Motor neuron (in vitro differentiated cells): ENCODE measurements around the gene FAM78A. TPM values are rescaled to one million over a fixed set of nuclear protein-coding genes. Genes with fewer than 3 reads are reported as not detected.

Source experiments
- ATAC-seq, 8 experiments: fragments of 200-7000 bp; cut with Tn5 transposase; replicated peaks in 6 of 8; 2 replicates each; pipeline ENCODE4 v1.8.0; 2021; ENCODE audit warnings: mild to moderate bottlenecking in 8 of 8, moderate library complexity in 8 of 8
- H3K27ac ChIP-seq, 2 donors: fragments of 250-450 bp; sonication (Bioruptor Pico); 2 replicates each; pipeline ENCODE4 v1.9.0; 2021; ENCODE audit warnings: antibody characterized with exemption in 2 of 2, mild to moderate bottlenecking in 2 of 2, moderate library complexity in 1 of 2
- H3K4me1 ChIP-seq, 2 donors: fragments of 250-450 bp; sonication (Bioruptor Pico); replicated peaks in 1 of 2; 2 replicates each; pipeline ENCODE4 v1.6.1; 2021; ENCODE audit warnings: antibody characterized with exemption in 2 of 2, mild to moderate bottlenecking in 2 of 2, moderate library complexity in 1 of 2
- H3K4me3 ChIP-seq, 5 donors: fragments of 250-450 bp; sonication (Bioruptor Pico); 2 replicates each; pipeline ENCODE4 v1.9.0; 2021; ENCODE audit warnings: antibody characterized with exemption in 5 of 5, mild to moderate bottlenecking in 5 of 5, moderate library complexity in 4 of 5
- WGBS, 10 experiments: fragments of 450-650 bp; shearing (Covaris generic); methylation state at CpG; one replicate each; pipeline ENCODE4 v1.0.0; 2022; 5-methylcytosine and 5-hydroxymethylcytosine counted together
- in situ Hi-C, 9 experiments: fragments of 400-800 bp; cut with MboI; loops; one replicate each; pipeline ENCODE4 v1.15.0; 2021; ENCODE audit warnings: low sequenced_read_pairs in 9 of 9, low pct_unique_long_range_greater_than_20kb in 2 of 9; ENCODE audit not compliant: unreplicated experiment in 9 of 9
- total RNA-seq, 8 experiments: library from RNA; unstranded; fragments of 300-600 nt; gene quantifications; 2 replicates each; pipeline versions ENCODE4 v1.2.3 to v1.2.4, GENCODE V29; 2022

The FAM78A gene
- total RNA-seq, 8 experiments from 2014 or later: 0.50 to 1.5 (median 0.88) TPM

GRCh38 chr9:131282688-131283422 is 6.5 kb upstream of the FAM78A start:
- in situ Hi-C loops: no loop called here
- peaks cover 3 to 8% of the 10 kb centered on the region in 2 donors for H3K4me1 ChIP-seq
- H3K27ac ChIP-seq: no peak overlapping the region
- 0 to 20% methylated on average over 1 to 4 of the region's 61 CpGs; no CpG with 5 or more reads in 8 of the 10 experiments for WGBS, 10 experiments
- peak; percentile 15 to 76 (median 52) for ATAC-seq
- peak overlapping the region; percentile 8 to 32 (median 21) for H3K4me3 ChIP-seq

DNA sequence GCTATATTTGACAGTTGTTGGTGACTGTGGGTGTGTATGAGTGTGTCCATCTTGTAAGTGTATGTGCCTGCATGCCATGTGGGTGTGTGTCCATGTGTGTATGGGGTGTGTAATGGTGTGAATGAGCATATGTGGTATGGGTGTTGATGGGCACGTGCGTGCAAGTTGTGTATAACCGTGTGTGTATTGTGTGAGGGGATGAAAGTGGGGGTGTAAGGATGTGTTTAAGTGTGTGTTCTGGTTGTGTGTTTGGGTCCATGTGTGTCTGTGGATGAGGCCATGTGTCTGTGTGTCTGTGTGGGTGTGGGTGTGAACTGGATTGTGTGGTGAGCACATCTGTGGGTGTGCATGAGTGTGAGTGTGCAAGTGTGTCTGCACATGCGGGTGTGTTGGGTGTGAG is 5.9 kb upstream of the FAM78A start:
- Histone ChIP-seq H3K27ac (no peak overlapping the region), H3K4me1 (peaks cover 3 to 8% of the 10 kb centered on the region in 2 donors), H3K4me3 (peak overlapping the region in 1 of 5 donors; percentile 32)
- 50 to 81% (median 79%) methylated on average over 1 to 4 of the region's 4 CpGs; no CpG with 5 or more reads in 7 of the 10 experiments for WGBS, 10 experiments
- in situ Hi-C loops: no loop called here
- no peak for ATAC-seq

- no peak overlapping the region for H3K27ac ChIP-seq
- peaks cover 5 to 8% of the 10 kb centered on the region in 2 donors for H3K4me1 ChIP-seq
- WGBS, 10 experiments: 54 to 100% (median 74%) methylated on average over 1 to 10 of the region's 17 CpGs; no CpG with 5 or more reads in 2 of the 10 experiments
- ATAC-seq: no peak
- in situ Hi-C loops: no loop called here
- H3K4me3 ChIP-seq: no peak overlapping the region
Observed at GRCh38 chr9:131281119-131281965, 5.0 kb upstream of the FAM78A start.

DNA sequence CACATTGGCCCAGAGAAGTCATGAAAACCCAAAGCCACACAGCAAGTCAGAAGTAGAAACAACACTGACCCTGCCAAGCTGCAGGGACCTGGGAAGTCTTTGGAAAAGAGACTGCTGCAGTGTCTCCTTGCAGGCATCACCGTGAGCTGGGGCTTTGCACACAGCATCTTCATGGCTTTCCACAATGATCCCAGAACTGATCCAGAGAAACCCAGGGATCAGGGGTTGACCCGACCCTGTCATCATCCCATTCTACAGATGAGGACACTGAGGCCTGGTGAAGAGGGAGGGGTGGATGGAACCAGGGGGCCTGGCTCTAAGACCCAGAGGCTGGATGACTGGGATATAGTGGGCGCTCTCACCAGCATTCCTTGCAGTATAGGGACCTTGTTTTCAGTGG is 4.3 kb upstream of the FAM78A start:
- H3K4me3 ChIP-seq: no peak overlapping the region
- WGBS, 10 experiments: 20 to 100% (median 76%) methylated on average over 1 to 2 of the region's 3 CpGs; no CpG with 5 or more reads in 6 of the 10 experiments
- H3K27ac ChIP-seq: no peak overlapping the region
- H3K4me1 ChIP-seq: peaks cover 11 to 13% of the 10 kb centered on the region in 2 donors
- no peak for ATAC-seq
- in situ Hi-C loops: no loop called here

GRCh38 chr9:131279863-131280570 is 3.7 kb upstream of the FAM78A start:
- Histone ChIP-seq H3K4me3 (no peak overlapping the region), H3K4me1 (peaks cover 11 to 13% of the 10 kb centered on the region in 2 donors), H3K27ac (no peak overlapping the region)
- in situ Hi-C loops: no loop called here
- ATAC-seq: no peak
- 0 to 87% (median 69%) methylated on average over 1 to 9 of the region's 19 CpGs; no CpG with 5 or more reads in 2 of the 10 experiments for WGBS, 10 experiments

GRCh38 chr9:131279196-131279862 is 3.0 kb upstream of the FAM78A start:
- no peak for ATAC-seq
- no peak overlapping the region for H3K4me3 ChIP-seq
- peaks cover 11 to 13% of the 10 kb centered on the region in 2 donors for H3K4me1 ChIP-seq
- WGBS, 10 experiments: 40 to 100% (median 77%) methylated on average over 1 to 7 of the region's 11 CpGs; no CpG with 5 or more reads in 5 of the 10 experiments
- in situ Hi-C loops: no loop called here
- H3K27ac ChIP-seq: no peak overlapping the region

- peak overlapping the region in 1 of 2 donors; percentile 2 for H3K27ac ChIP-seq
- no peak overlapping the region for H3K4me3 ChIP-seq
- H3K4me1 ChIP-seq: peaks cover 11 to 13% of the 10 kb centered on the region in 2 donors
- in situ Hi-C loops: no loop called here
- ATAC-seq: no peak
- WGBS, 10 experiments: 20 to 100% (median 66%) methylated on average over 1 to 5 of the region's 10 CpGs; no CpG with 5 or more reads in 6 of the 10 experiments
Observed at GRCh38 chr9:131278702-131279111, 2.4 kb upstream of the FAM78A start.

DNA sequence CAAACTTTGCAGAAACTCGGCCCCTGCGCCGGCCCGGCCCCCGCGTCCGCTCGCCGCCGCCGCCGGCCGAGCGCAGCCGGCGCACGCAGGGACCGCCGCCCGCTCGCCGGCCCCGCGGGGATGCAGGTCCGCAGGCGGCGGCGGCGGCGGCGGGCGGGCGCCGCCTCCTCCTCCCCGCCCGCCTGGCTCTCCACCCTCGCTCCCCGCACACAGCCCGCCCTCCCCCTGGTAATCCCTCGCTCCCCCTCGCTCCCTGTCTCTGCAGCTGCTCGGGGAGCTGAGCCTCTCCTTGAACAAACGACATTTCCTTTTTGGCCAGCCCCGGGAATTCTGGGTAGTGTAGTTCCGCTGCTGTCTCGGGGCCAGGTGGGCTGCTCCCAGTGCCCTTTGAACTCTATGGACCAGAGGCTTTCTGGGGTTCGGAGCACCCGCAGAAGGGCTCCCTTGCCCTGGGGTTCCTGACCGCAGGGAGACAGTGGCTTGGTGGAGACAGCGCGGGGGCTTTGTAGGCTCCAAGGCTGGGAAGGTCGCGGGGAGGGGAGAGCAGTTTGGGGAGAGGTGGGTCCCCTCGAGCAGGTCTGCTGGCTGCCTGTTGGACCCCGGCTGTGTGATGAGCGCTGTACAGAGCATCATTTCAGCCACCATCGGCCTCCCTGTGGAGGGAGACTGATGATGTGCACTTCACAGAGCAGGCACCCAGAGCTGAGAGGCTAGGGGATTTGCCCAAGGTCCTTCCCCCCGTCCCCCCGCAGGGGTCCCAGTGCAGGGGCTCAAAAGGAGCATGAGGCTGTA is 1.8 kb upstream of the FAM78A start:
- Histone ChIP-seq H3K4me3 (peak overlapping the region; percentile 40 to 75 (median 55)), H3K4me1 (peaks cover 11 to 13% of the 10 kb centered on the region in 2 donors), H3K27ac (peak overlapping the region; percentile 5 to 10)
- no CpG with 5 or more reads among the region's 59 CpGs for WGBS, 10 experiments
- ATAC-seq: peak; percentile 63 to 87 (median 84)
- in situ Hi-C loops: no loop called here

DNA sequence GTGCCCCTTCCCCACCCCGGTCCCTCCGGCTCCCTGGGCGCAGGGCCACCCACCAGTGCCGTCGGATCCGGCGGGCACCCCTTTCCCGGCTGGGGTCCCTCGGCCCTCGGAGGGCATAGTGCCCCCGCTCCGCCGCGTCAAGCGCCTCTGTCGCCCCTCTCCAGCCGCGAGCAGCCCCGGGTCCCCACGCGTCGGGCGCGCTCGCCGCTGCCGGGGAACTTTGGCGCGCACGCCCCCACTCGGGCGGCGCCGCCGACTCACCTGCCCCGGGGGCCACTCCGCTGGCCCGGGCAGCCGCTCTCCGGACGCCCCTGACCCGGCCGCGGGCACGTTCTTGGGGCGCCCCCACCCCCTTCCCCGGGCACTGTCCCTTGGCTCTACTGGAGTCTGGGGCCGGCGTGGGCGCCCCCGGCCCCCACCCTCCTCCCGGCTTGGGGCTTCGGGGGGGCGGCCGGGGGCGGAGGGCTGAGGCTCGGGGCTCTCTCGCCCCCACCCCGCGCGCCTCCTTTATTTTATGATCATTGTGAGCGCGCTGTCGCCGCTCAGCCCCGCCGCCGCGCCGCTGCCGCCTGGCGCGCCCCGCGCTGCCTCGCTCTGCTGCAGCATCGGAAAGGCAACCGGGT is 1.1 kb upstream of the FAM78A start:
- Histone ChIP-seq H3K4me1 (peaks cover 11 to 12% of the 10 kb centered on the region in 2 donors), H3K4me3 (peak overlapping the region; percentile 40 to 75 (median 55)), H3K27ac (peak overlapping the region; percentile 5 to 10)
- WGBS, 10 experiments: 0% methylated on average over 1 of the region's 78 CpGs; no CpG with 5 or more reads in 9 of the 10 experiments
- peak in 4 of 8 experiments; percentile 2 to 56 (median 16) for ATAC-seq
- in situ Hi-C loops: no loop called here

DNA sequence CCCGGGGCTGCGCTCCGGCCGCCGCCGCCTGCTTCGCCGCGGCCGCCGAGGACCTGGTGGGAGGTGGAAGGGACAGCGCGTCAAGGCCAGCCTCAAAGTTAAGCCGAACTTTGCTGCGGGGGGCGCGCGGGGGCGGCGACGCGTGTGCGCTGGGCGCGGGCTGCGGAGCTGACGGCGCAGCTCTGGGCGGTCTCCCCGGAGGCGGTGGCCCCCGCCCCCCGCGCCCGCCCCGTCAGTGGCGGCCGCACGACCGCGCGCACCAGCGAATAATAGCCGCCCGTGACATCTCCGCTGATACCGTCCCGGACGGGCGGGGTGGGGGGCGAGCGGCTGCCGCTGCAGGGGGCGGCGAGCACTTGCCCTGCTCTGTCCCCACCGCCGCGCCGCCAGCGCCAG is 579 bp upstream of the FAM78A start:
- WGBS, 10 experiments: no CpG with 5 or more reads among the region's 60 CpGs
- peak in 7 of 8 experiments; percentile 1 to 23 (median 6) for ATAC-seq
- Histone ChIP-seq H3K27ac (no peak overlapping the region), H3K4me3 (peak overlapping the region; percentile 40 to 75 (median 55)), H3K4me1 (peaks cover 7 to 8% of the 10 kb centered on the region in 2 donors)
- in situ Hi-C loops: no loop called here

DNA sequence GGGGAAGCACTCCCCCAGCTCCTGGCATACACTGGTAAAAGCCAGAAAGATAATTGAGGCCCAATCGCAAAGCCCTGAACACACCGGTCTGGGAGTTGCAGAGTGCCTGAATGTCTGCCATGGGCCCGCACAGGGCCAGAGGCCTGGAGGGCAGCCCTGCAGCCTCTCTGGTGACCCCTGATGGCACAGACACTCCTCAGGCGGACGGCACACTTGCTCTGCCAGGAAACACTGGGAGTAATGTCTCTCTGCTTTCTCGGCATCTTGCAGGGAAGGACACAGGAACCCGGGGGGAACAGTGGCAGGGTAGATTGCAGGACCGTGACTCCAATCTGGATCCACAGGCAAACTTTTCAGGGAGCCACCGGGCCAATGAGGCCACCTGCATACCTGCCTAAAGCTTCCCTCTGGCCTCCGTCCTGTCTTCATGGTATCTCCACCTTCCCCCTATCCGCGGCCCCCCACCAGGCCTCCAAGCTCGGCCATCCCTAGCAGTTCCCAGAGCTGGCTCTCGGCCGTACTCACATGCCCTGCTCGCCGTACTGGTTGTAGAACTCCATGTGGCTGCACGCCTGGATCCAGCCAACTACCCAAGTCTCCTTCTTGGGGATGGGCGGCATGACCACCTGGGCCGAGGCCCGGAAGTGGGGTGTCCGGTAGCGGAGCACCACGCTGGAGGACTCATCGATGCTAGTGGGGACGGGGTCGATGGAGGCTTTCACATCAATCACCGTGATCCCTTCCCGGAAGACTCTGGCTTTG is 797 bp downstream of the FAM78A start:
- no peak overlapping the region for H3K4me3 ChIP-seq
- no peak for ATAC-seq
- peak overlapping the region; percentile 26 to 33 for H3K27ac ChIP-seq

More for the DNA sequence above, 797 bp downstream of the FAM78A start:
- in situ Hi-C loops: no loop called here
- 71 to 100% (median 84%) methylated on average over 2 to 19 of the region's 29 CpGs; no CpG with 5 or more reads in 4 of the 10 experiments for whole genome bisulfite sequencing, 10 experiments
- peaks cover 7 to 11% of the 10 kb centered on the region in 2 donors for H3K4me1 ChIP-seq
